ENCODE data around the gene ZNF598. TPM values are rescaled to one million over a fixed set of nuclear protein-coding genes. Genes with fewer than 3 reads are reported as not detected.

The ZNF598 gene
- total and polyA plus RNA-seq, 2 of the 13 experiments (the other 11 are each of a cell fraction or from before 2014, with no cell fraction given) = 13.5 to 14.2 TPM

- TF ChIP-seq ZUFSP (CRISPR knock-in tag; IDR thresholded peaks at IDR 0.05; ENCODE audit: borderline replicate concordance) (no peak), RFX5 (IDR thresholded peaks at IDR 0.05; ENCODE audit: low read depth, low read length) (no peak), HBP1 (CRISPR knock-in tag; IDR thresholded peaks at IDR 0.05; ENCODE audit: low read depth) (no peak), NR2F2 (IDR thresholded peaks at IDR 0.05; ENCODE audit: borderline replicate concordance, low read depth) (no peak; the same call in 1 of the 2 replicates), NCOR1 (IDR thresholded peaks at IDR 0.05; ENCODE audit: borderline replicate concordance, low read length) (no peak), ZNF687 (CRISPR knock-in tag; IDR thresholded peaks at IDR 0.05) (peak; percentile 96), REST (IDR thresholded peaks at IDR 0.05; ENCODE audit: borderline replicate concordance in 1 of 2, low read depth in 1 of 2, low read length in 2 of 2) (no peak), ZNF772 (CRISPR knock-in tag; IDR thresholded peaks at IDR 0.05) (no peak; the same call in 1 of the 2 replicates), ZBTB39 (CRISPR knock-in tag; IDR thresholded peaks at IDR 0.05) (no peak; the same call in 1 of the 2 replicates), JARID2 (CRISPR knock-in tag; IDR thresholded peaks at IDR 0.05; ENCODE audit: insufficient replicate concordance) (peak; percentile 72)
Observed at GRCh38 chr16:2035431-2036199, 26.0 kb upstream of the ZNF598 start (continued).

Measured in HepG2 (cell line).